Measurements from ENCODE around the gene RABEP2.
"Not testable (repeated sequence)": the region's sequence is repeated elsewhere in the genome, so short reads cannot be mapped to it uniquely, and the experiment has no call there.

RABEP2 gene

DNA sequence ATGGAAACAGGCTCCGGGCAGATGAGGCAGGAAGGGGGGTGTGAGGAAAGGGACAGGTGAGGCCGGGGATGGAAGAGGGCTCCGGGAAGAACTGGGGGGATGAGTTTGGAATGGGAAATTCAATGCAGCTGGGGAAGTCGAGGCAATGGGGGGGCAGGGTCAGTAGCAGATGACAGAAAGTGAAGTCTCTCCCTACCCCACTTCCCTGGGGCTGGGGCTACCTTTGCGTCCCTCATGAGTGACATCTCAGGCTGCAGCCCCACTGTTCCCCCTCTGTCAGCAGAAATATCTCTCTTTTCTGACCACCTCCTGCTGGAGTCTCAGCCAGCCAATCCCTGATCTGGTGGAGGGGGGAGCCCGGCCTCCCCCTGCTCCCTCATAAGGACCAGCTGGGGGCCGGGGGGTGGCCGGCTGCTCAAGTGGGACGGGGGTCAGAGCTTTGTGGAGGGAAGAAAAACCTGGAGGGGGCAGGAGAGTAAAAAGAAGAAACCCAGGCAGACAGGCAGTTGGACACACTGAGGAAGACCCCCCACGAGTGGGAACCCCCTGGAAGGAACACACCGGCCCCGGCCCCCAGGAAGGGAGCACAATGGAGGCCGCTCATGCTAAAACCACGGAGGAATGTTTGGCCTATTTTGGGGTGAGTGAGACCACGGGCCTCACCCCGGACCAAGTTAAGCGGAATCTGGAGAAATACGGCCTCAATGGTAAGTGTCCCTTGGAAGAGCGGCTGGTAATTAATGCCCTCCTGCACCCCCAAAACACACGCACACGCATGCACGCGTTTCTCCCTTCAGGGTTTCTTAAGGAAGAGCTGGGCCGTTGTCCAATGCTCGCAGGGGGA, 46.7 kb downstream of the RABEP2 start, which contains the start of gene ATP2A1:
Gene ATP2A1 (plus strand): TSS at position 406 of the 844 bp plus-strand sequence. CDS start 184 bp downstream, at position 590.
- DNase-seq, result no peak

DNA sequence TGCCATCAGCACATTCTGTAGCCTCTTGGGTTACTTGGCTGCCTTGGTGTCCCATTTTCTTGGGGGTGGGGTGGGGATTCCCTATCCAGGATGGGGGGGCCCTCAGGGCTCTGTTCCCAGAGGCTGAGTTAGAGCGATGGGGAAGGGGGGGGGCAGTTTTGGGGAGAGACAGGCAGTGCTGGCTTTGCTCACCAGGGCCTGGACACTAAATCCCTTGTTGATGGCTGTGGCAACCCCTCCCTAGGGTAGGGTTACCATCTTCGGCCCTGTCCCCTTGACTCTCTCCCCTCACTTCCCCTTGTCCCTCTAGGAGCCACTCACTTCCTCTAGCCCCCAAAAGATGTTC, 47.4 kb downstream of the RABEP2 start:
- no peak for DNase-seq

DNA sequence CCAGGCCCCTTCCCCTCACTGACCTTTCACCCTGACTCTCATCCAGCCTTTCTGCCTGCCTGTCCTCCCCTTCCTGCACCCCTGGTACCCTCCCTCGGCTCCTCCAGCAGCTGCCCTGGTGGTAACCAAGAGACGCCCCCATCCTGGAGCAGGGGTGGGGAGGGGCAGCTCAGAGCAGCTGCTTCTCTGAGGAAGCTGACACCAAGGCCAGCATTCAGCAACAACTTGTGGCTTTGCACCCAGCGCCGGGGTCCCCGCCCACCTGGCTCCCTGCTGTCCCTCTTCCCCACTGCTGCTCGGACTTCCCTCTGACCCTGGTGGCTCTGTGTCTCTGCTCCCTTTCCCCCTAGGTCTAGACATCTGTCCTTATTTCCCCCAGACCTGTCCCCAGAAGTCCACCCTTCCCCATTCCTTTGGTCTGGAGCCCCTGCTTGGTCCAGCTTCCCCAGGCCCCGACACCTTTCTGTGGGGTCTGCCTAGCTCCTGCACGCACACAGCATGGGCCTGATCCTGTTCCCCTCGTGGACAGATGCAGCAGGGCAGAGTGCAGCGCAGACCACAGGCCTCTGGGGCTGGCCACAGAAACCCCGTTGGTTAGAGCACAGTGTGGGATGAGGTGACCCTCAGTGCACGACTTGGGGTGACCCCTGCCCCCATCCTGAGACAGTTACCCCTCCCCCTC, 47.9 kb downstream of the RABEP2 start:
- DNase-seq, result no peak

DNA sequence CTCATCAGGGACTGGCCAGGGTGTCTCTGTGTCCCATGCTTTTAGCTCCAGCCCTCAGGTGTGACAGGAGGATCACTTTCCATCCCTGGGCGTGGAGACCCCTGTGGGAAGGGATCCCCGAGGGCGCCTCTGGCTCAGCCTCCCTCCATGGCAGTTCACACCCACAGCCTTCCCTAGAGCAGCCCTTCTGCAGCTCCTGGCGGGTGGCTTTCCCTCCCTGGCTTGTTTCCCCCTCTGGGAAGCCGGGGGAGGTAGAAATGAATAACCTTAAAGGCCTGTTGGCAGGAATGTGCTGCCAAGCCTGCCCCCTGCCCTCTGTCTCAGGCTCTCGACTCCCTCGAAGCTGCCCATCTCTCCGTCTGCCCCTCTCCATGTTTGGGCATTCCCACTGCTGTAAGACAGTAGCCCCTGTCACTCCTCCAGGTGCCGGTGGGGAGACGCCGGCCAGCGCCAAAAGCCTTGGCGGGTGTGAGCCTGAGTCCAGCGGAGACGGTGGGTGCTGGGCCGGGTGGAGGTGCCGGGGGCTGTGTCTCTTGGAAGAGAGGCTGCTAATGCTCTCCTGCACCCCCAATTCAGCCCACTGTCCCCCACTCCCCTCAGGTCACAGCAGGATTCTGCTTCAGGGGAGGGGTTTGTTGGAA, 48.9 kb downstream of the RABEP2 start:
- no peak for DNase-seq

DNA sequence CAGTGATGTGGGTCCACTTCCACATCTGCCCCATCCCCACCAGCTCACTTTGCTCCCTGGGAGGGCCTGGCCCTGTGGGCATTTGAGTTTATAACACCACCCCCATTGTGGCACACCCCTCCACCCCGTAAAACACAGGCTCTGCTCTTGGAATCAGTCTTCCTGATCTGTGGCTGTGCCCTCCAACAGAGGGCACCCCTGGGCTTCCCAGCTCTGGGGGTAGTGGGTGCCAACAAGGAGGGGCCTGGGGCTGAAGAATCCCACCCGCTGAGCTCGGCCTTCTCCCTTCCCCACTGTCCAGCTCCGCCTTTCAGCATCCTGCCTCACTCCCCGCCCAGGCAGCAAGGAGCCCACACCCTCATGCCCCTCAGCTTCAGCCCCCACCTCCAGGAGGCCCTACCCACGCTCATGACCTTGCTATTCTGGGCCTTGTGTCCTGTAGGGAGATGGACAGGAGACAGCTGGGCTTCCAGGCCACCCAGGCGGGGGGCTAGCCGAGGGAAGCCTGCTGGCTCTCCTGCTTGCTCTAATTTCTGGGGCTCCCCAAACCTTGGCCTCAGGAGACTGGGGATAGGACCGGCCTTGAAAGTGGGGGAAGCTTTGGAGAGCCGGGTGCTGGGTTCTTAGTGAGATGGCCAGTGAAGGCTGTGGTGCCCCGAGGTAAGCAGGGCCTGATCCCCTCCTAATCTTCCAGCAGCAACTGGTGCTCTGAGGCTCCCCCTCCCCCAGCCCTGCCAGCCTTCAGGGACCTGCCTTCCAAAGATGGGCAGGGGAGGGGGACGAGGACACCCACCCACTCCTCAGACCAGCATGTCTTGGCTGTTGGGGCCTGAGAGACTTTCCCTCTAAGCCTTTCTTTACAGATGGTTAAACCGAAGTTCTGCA, 49.7 kb downstream of the RABEP2 start:
- DNase-seq, result no peak

DNA sequence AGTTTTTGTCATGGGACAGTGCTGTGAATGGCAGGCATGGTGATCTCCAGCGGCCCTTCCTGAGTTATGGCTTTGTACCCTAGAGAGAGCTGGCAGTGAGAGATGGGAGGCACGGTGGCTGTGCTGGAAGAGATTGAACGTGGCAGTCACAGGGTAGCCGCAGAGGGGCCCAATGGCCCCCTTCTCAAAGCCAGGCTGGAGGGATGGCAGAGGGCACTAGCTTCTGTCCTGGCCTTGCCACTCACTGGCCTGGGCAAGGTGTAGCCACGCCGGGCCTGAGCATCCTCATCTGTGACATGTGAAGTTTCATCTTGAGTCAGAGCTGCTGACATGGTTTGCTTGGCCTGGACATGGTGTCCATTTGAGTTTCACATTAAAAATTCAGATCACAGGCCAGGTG, 50.6 kb downstream of the RABEP2 start:
- DNase-seq, result no peak

DNA sequence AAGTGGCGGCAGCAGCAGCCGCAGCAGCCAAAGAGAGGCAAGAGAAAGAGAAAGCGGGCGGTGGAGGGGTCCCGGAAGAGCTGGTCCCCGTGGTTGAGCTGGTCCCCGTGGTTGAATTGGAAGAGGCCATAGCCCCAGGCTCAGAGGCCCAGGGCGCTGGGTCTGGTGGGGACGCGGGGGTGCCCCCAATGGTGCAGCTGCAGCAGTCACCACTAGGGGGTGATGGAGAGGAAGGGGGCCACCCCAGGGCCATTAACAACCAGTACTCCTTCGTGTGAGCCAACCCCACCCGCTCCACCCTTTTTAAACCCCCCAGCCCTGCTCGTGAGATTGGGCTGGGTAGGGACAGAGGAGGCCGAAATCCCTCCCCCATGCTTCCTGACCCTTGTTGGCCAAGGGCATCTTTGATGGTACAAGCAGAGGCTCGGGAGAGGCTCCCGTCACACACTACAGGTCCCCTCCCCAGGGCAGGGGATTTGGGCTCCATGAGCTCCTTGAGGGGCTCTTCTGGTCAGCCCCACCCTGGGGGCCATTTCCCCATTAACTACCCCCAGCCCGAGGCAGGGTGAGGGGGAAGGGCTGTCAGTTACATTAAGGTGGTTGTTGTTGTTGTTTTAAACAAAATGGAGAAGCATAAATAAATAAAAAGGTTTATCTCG, 51.4 kb downstream of the RABEP2 start:
- DNase-seq, result peak; percentile 49 to 75 (median 55)

DNA sequence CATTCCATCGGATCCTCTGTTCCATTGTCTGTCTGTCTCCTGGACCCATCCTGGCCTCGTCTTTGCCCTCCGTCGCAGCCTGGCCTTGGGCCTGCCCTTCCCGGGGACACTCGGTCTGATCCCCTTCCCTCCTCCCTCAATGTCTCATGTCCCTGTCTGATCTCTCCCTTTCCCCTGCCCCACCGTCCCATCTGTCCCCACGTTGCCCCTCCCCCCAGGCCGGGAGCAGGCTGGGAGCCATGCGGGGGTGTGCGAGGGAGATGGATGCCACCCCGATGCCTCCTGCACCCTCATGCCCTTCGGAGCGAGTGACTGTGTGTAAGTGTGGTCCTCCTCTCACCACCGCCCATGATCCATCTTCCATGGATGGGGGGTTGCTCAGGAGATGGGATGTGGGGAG, 52.1 kb downstream of the RABEP2 start:
- DNase-seq, result no peak

DNA sequence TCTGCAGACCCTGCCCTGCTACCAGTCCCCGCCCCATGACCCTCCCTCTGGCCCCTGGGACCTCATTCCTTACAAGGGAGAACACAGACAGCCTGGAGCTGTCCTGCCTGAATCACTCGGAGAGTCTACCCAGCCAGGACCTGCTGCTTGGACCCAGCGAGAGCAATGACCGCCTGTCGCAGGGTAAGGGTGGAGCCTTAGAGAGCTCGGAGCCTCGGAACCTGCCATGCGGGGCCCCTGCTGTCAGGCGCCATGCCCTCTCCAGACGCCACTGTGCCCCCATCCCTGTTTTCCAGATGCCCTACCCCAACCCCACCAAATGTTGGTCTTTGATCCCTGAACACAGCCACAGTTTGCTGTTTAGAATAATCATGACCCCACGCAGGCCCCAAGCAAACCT, 55.8 kb downstream of the RABEP2 start:
- DNase-seq, result no peak

DNA sequence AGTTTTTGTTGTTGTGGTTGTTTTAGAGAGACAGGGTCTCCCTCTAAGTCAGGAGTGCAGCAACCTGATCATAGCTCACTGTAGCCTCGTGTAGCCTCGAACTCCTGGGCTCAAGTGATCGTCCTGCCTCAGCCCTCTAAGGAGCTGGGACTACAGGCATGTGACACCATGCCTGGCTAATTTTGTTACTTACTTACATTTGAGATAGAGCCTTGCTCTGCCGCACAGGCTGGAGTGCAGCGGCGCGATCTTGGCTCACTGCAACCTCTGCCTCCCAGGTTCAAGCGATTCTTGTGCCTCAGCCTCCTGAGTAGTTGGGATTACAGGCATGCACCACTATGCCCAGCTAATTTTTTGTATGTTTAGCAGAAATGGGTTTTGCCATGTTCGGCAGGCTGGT, 57.4 kb downstream of the RABEP2 start:
- not testable (repeated sequence) for DNase-seq

DNA sequence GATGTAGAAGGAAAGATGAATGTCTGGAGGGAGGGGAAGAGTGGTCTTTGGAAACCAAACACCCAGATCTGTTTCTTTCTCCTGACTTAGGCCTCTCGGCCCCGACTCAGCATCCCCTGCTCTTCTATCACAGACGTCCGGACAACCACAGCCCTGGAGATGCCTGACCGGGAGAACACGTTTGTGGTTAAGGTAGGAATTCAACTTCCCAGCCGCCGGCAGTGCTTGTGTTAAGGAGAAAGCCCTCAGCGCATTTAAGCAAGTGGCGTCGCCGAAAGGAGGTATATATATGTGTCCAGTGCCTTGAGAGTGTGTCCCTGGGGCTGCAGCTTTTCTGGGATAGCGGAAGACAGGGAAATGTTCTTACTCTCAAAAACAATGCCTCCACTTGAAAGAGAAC, 57.8 kb downstream of the RABEP2 start:
- DNase-seq, result no peak

DNA sequence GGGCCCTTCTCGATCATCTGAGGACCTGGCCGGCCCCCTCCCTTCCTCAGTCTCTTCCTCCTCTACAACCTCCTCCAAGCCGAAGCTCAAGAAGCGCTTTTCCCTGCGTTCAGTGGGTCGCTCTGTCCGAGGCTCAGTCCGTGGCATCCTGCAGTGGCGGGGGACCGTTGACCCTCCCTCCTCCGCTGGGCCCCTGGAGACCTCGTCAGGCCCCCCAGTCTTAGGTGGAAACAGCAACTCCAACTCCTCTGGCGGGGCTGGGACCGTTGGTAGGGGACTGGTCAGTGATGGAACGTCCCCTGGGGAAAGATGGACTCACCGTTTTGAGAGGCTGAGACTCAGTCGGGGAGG, 58.6 kb downstream of the RABEP2 start:
- no peak for DNase-seq

DNA sequence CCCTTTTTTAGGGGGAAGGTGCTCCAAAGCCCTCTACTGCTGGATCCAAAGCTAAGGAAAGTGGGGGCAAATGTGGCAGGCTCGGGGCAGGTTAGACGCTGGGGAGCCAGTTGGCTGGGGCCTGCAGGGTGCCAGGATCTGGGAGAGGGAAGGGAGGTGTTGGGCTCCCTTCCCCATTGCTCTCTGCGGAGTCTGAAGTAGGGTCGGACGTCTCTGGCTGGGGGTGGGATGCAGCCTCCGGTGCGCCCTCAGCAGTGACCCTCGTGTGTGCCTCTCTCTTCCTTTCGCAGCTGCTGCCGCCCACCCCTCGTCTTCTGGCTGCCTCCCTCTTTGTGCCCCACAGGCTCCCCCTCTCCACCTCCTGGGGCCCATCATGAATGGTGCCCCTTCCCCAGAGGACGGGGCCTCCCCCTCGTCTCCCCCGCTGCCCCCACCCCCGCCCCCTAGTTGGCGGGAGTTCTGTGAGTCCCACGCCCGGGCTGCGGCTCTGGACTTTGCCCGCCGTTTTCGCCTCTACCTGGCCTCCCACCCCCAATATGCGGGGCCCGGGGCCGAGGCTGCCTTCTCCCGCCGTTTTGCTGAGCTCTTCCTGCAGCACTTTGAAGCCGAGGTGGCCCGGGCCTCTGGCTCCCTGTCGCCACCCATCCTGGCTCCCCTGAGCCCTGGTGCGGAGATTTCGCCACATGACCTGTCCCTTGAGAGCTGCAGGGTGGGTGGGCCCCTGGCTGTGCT, 59.1 kb downstream of the RABEP2 start:
- no peak for DNase-seq

DNA sequence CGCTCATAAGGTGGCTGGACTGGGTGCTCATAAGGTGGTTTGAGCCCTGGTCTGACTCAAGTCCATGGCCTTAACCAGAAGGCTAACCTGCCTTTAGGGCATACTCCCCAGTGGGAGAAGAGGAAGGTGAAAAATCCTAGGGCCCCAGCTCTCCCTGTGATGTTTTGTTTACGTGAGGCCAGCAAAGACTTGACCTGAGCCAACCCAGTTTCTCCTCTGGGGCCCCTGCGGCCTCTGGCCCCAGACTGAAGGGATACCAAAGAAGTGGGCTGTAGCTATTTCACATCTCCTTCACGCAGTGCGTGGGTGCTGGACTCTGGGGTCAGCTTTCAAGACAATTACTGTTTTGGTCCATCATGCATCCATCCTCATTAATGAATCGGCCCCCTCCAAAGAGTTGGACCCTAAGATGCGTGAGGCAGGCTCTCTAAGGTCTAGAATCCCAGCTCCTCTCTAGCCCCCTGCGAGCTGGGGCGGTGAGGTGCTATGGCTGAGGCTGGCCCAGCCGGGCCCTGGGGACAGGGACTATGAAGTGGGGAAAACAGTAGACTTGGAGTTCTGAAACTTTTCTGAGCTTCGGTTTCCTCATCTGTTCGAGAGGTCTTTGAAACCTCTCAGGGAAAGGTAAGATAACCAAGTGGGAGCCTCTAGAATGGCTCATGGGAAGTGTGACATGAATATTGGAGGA, 59.9 kb downstream of the RABEP2 start:
- DNase-seq, result no peak

DNA sequence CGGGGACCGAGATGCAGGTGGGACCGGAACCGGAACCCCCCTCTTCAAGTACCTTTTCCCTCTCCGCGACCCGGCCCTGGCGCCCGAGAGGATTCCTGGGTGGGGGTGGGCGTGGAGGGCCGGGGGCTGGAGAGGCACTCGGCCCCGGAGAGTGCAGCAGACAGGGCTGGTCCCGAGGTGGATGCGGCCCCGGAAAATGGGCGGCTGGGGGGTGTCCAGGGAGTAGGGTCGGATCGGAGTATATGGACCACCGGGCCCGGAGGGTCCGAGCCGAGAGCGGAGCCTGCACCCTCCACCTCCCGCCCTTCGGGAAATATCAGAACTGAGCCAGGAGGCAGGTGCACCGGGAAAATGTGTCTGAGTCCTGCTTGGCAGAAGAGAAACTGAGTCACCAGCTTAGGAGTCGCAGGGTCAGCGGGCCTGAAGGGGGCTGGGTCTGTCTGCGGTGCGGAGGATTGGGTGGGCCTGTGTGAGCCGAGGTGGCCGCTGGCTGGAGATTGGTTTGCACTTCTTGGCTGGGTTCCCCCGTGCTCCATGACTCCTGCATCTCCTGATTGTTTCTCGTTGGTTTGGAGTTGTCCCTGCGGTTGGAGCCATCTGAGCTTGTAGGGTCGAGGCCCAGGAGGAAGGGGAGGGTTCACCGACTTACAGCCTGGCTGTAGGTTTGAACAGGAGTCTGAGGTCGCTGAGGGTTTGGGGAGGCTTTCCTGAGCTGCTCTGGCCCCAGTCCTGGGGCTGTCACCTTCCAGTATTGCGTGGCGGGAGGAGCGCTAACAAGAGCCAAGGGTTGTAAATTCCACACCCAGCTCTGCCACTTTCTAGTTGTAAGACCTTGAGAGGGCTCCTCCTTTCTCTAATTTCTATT, 60.9 kb downstream of the RABEP2 start:
- peak in 2 of 3 donors; percentile 7 to 16 for DNase-seq

DNA sequence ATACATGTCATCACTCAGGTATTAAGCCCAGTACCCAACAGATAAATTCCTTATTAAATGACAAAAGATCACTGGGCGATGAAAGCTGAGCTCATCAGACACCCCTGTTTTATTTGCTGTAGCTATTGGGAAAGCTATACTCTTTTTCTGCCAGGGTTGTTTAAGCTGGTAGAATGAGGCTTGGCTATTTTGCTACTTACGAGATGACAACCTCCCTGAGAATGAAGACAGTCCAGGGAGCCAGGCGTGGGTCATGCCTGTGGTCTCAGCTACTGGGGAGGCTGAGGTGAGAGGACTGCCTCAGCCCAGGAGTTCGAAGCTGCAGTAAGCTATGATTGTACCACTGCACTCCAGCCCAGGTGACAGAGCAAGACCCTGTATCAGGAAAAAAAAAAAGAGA, 65.7 kb downstream of the RABEP2 start:
- no peak for DNase-seq

DNA sequence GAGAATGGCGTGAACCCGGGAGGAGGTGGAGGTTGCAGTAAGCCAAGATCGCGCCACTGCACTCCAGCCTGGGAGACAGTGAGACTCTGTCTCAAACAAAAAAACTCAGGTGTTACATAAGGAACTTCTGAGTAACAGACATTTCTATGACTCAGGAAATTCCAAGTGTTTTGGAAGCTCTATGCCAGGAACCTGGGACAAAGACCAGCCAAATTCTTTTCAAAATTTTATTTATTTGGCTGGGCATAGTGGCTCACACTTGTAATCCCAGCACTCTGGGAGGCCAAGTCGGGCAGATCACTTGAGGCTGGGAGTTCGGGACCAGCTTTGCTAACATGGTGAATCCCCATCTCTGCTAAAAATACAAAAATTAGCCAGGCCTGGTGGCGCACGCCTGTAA, 66.6 kb downstream of the RABEP2 start:
- no peak for DNase-seq
